GM18498 (cell line): ENCODE data around the gene GALK2.
A peak's percentile ranks its signal among the peaks of the same experiment; 100 is the strongest.
"Not testable (repeated sequence)": the region's sequence is repeated elsewhere in the genome, so short reads cannot be mapped to it uniquely, and the experiment has no call there.

Source experiments
- ATAC-seq: cut with Tn5 transposase; IDR thresholded peaks from one replicate; pipeline ENCODE4 v1.9.1; 2021; ENCODE audit warnings: mild to moderate bottlenecking, moderate library complexity; ENCODE audit not compliant: unreplicated experiment

The GALK2 gene

GRCh38 chr15:49163678-49164077, 6.4 kb upstream of the GALK2 start:
- ATAC-seq, result no peak

- no peak for ATAC-seq
These were observed 5.2 kb upstream of the GALK2 start for GRCh38 chr15:49164865-49165264.

- no peak for ATAC-seq
These were observed 2.0 kb upstream of the GALK2 start for GRCh38 chr15:49168016-49168415.

GRCh38 chr15:49171790-49172189, 1.7 kb downstream of the GALK2 start:
- no peak for ATAC-seq

GRCh38 chr15:49174902-49175301, 4.9 kb downstream of the GALK2 start:
- no peak for ATAC-seq

- ATAC-seq, result not testable (repeated sequence)
These were observed 5.7 kb downstream of the GALK2 start for GRCh38 chr15:49175582-49176397.

- no peak for ATAC-seq
These were observed 8.4 kb downstream of the GALK2 start for GRCh38 chr15:49178497-49178896.

GRCh38 chr15:49179433-49180190, 9.6 kb downstream of the GALK2 start:
- ATAC-seq, result no peak

- ATAC-seq, result no peak
These were observed 12.1 kb downstream of the GALK2 start for GRCh38 chr15:49182128-49182527.

- not testable (repeated sequence) for ATAC-seq
These were observed 13.7 kb downstream of the GALK2 start for GRCh38 chr15:49183741-49184140.

- ATAC-seq, result peak; percentile 83
These were observed 15.4 kb downstream of the GALK2 start for GRCh38 chr15:49185473-49185872.

GRCh38 chr15:49187549-49188245, 17.6 kb downstream of the GALK2 start:
- ATAC-seq, result no peak

- ATAC-seq, result no peak
These were observed 18.9 kb downstream of the GALK2 start for GRCh38 chr15:49188933-49189332.

- ATAC-seq, result no peak
These were observed 19.6 kb downstream of the GALK2 start for GRCh38 chr15:49189631-49190030.

- no peak for ATAC-seq
These were observed 20.5 kb downstream of the GALK2 start for GRCh38 chr15:49190586-49190985.

- no peak for ATAC-seq
These were observed 21.8 kb downstream of the GALK2 start for GRCh38 chr15:49191892-49192291.

GRCh38 chr15:49196856-49197255, 26.8 kb downstream of the GALK2 start:
- no peak for ATAC-seq

GRCh38 chr15:49199666-49200065, 29.6 kb downstream of the GALK2 start:
- no peak for ATAC-seq

- no peak for ATAC-seq
These were observed 30.3 kb downstream of the GALK2 start for GRCh38 chr15:49200347-49200746.

GRCh38 chr15:49208102-49208501, 38.1 kb downstream of the GALK2 start:
- not testable (repeated sequence) for ATAC-seq

GRCh38 chr15:49212897-49213296, 42.9 kb downstream of the GALK2 start:
- ATAC-seq, result no peak
